RWPE1 (cell line): Measurements from ENCODE around the gene STAT1.

Experiments
- CTCF ChIA-PET: fragments of 350-600 bp; sonication (Branson Sonifier 250); formaldehyde crosslinking; extraction: SDS; loops from one replicate; lab custom pipeline; 2021; lab: Yijun Ruan, JAX
- POLR2A ChIA-PET: fragments of 400-600 bp; formaldehyde crosslinking; extraction: SDS; loops from one replicate; lab custom pipeline; 2020; ENCODE audit warnings: antibody characterized with exemption; ENCODE audit not compliant: low non-redundant PET; lab: Yijun Ruan, JAX
- DNase-seq: peaks from one replicate; pipeline ENCODE4 v3.0.0; 2012; ENCODE audit warnings: low spot score
- H3K27ac ChIP-seq: fragments of 450-650 bp; 2 replicates; pipeline ENCODE4 v1.5.1; 2017
- TF ChIP-seq, protein P1 (sequence below): fragments of 450-650 bp; conservative IDR thresholded peaks from 2 replicates; pipeline ENCODE4 v1.5.1; 2017; ENCODE audit warnings: low read depth, mild to moderate bottlenecking

STAT1 gene

DNA sequence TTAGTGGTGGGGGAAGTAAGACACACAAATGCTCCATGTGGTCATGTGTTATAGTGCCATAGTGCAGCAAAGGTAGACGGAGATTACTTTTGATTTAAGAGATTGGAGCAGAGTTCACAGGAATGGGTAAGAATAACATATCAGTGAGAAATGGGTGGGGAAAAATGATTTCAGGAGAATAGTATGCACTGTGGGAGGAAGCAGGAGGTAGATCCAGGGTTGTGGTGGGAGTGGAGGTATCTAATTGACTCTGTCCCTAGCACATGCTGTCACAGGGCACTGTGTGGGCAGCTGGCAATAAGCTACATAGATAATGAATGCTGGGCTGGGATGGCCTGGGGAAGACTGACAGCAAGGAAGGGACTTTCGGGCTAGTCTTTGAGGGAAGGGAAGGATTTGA is 65.3 kb downstream of the STAT1 start:
- TF ChIP-seq, protein P1, sequence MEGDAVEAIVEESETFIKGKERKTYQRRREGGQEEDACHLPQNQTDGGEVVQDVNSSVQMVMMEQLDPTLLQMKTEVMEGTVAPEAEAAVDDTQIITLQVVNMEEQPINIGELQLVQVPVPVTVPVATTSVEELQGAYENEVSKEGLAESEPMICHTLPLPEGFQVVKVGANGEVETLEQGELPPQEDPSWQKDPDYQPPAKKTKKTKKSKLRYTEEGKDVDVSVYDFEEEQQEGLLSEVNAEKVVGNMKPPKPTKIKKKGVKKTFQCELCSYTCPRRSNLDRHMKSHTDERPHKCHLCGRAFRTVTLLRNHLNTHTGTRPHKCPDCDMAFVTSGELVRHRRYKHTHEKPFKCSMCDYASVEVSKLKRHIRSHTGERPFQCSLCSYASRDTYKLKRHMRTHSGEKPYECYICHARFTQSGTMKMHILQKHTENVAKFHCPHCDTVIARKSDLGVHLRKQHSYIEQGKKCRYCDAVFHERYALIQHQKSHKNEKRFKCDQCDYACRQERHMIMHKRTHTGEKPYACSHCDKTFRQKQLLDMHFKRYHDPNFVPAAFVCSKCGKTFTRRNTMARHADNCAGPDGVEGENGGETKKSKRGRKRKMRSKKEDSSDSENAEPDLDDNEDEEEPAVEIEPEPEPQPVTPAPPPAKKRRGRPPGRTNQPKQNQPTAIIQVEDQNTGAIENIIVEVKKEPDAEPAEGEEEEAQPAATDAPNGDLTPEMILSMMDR: no peak
- DNase-seq: no peak
- POLR2A ChIA-PET: no interaction called here
- H3K27ac ChIP-seq: no peak overlapping the region
- CTCF ChIA-PET: no interaction called here

DNA sequence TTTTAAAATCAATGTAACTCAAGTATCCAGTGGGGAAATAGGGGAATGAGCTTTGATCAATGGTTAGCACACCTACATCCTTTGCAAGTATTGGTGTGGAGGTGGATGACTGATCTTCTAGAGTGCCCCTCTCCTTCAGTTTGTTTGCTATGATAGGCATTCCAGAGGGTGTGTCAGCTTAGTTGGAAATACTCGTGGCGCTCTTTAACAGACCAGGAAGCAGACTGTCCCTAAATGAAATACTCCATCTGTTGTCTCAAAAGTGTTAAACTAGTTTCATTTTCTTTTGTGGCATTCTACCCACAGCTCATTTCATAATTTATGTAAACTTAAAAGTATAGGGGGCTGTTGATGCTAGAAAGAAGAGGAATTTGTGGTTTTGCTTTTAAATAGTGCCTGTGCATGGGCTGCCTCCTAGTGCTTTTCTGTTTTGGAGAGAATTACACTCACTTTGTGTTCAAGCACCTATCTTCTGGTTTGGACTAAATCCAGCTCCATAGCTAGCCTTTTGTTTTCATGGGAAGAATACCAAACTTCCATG is 66.2 kb downstream of the STAT1 start:
- H3K27ac ChIP-seq: no peak overlapping the region
- POLR2A ChIA-PET: no interaction called here
- CTCF ChIA-PET: no interaction called here
- TF ChIP-seq, protein P1: no peak
- DNase-seq: peak; percentile 21

DNA sequence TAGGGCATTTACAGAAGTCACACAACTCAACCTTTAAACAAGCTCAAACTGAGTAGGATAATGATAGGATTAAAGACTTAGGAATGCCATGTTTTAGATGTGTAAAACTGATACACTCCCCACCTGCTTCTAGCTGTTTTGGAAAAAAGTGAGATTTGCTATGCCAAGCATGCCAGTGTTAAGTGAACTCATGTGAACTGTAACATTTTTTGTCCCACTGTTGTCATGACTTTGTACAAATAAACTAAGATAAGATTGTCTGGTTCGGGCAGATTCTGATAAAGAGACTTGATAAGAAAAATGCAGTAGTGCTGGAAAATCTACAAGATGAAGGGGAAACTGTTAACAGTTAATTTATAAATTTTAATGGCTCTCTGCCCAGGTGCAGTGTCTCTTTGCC is 66.8 kb downstream of the STAT1 start:
- H3K27ac ChIP-seq: no peak overlapping the region
- POLR2A ChIA-PET: no interaction called here
- CTCF ChIA-PET: interaction anchor here (0.7 kb wide), 1 partner anchor 16 kb away, joined by 3 read pairs; no protein-coding TSS in a partner anchor
- TF ChIP-seq, protein P1: no peak
- no peak for DNase-seq

DNA sequence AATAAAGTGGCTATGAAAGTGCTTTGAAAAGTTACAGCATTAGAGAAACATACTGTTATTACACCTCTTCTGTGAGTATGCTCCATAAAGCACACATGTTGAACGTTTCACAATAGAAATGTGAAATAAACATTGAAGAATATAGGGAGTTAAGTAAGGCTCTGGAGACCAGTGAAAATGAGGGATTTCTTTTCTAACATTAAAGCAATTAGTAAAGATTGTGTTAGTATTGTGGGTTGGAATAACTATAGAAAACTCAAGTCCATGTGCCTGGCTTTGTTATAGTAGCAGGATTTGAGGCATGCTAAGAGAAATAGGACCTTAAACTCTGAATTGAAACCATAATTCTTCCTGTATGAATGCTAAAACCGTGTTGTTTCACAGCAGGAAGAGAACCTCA is 70.3 kb downstream of the STAT1 start:
- no peak overlapping the region for H3K27ac ChIP-seq
- TF ChIP-seq, protein P1: no peak
- ChIA-PET POLR2A (no interaction called here), CTCF (no interaction called here)
- no peak for DNase-seq

DNA sequence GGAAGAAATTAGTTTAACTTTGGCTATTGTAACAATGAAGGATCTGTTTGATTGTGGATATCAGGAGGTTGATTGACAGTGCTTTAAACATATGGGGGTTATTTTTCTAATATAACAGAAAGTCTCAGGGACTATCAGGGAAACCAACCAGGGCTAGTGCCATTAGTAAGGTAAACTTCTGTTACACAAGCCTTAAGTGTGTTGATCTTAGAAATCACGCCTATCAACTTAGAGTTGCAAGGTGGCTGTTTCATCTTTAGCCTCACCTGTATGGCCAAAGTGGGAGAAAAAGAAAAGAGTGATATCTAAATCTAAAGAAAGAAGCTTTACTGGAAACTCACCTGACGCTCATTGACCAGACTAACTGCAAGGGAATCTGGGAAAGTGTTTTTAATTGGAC is 71.3 kb downstream of the STAT1 start:
- DNase-seq: no peak
- TF ChIP-seq, protein P1: no peak
- ChIA-PET CTCF (no interaction called here), POLR2A (no interaction called here)
- H3K27ac ChIP-seq: no peak overlapping the region

DNA sequence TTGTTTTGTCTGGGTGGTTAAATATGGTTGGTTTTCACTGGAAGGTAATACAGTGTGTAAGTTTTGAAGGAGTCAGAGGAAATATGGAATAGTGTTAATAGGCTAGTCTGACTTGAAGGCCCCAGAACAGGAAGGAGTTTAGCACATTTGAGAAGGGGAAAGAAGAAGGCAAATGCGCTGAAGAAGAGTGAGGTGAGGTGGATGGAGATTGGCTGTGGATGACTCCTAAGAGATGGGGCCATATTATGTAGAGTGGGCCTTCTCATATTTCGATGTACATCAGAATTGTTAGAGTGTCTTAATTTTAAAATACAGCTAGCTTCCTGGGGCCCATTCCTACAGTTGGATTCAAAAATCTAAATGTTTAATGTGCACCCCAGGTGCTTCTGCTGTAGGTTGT is 72.4 kb downstream of the STAT1 start:
- DNase-seq: no peak
- no peak overlapping the region for H3K27ac ChIP-seq
- TF ChIP-seq, protein P1: no peak
- ChIA-PET CTCF (interaction anchor here (0.6 kb wide), 1 partner anchor 38 kb away, joined by 3 read pairs; no protein-coding TSS in a partner anchor), POLR2A (no interaction called here)
